Gastroesophageal sphincter (tissue), 3 donors: ENCODE measurements around the gene TAOK3.

Experiments used
- CTCF ChIP-seq, 4 experiments: fragments of 200-600 bp in 2 of 4; fragments of 450-650 bp in 2 of 4; sonication (generic) in 1 of 4; IDR thresholded peaks; one replicate each; pipeline ENCODE4 v1.5.1; 2017 to 2019; ENCODE audit warnings: antibody characterized with exemption in 4 of 4, mild to moderate bottlenecking in 2 of 4, moderate library complexity in 2 of 4
- POLR2A ChIP-seq, 2 donors: fragments of 450-650 bp; IDR thresholded peaks; one replicate each; pipeline ENCODE4 v1.6.1; 2017; ENCODE audit warnings: antibody characterized with exemption in 2 of 2, mild to moderate bottlenecking in 2 of 2, moderate library complexity in 1 of 2

GRCh38 chr12:118269806-118270205 is 102.9 kb downstream of the TAOK3 start:
- TF ChIP-seq CTCF (IDR thresholded peaks at IDR 0.05) (no peak), POLR2A (IDR thresholded peaks at IDR 0.05) (no peak)
